Measurements from ENCODE around the gene GCNT4.
"Not testable (repeated sequence)": the region's sequence is repeated elsewhere in the genome, so short reads cannot be mapped to it uniquely, and the experiment has no call there.

The GCNT4 gene, protein sequence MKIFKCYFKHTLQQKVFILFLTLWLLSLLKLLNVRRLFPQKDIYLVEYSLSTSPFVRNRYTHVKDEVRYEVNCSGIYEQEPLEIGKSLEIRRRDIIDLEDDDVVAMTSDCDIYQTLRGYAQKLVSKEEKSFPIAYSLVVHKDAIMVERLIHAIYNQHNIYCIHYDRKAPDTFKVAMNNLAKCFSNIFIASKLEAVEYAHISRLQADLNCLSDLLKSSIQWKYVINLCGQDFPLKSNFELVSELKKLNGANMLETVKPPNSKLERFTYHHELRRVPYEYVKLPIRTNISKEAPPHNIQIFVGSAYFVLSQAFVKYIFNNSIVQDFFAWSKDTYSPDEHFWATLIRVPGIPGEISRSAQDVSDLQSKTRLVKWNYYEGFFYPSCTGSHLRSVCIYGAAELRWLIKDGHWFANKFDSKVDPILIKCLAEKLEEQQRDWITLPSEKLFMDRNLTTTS

DNA sequence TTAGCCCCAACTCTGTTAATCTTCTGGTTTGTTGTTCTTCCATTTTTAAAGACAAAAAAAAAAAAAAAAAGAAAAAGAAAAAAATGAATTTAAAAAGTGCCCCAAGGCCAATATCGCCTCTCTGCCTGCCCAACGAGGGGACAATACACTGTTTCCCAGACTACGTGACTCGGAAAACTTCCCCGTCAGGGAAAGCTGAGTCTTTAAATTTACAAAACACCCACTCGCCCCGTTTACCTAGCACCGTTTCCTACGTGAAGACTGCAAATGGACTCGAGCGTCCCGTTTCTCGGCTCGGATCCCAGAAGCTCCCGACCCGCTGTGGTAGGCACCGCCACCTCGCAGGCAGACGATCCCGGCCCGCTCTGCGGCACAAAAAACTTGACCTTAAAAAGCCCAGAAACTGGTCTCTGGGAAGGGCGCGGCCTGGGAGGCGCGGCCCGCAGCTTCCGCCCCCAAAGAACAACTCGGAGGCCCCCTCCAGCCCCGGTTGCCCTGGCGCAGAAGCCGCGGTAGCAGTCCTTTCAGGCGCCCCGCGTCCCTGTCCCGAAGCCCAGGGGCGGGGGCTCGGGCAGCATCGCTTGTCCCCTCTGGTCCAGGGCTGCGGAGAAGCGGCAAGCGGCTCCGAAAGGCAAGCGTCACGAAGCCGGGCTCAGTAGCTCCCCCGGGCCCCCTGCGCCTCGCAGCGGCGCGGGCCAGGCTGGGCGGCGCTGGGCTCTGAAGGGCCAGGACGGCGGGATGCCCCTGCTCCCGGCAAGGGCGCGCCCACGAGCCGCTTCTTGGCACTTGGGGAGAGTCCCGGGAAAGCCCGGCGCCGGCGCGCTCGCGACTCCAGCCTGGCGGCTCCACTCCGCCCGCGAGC lies at the start of gene GCNT4:
TSS of gene GCNT4 (minus strand) at position 367 of the 862 bp plus-strand sequence. CDS start 22,521 bp downstream, outside the sequence.
- no peak for DNase-seq (ENCODE audit: low spot score)

DNA sequence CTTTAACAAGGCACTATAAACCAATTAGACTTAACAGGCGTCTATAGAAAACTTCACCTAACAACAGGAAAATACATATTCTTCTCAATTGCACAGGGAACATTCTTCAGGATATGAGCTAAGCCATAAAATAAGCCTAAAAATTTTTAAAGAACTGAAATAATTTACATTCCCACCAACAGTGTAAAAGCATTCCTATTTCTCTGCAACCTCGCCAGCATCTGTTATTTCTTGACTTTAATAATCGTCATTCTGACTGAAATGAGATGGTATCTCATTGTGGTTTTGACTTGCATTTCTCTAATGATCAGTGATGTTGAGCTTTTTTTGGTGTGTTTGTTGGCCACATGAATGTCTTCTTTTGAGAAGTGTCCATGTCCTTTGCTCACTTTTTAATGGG lies 43.6 kb upstream of the GCNT4 start:
- not testable (repeated sequence) for DNase-seq (ENCODE audit: low spot score)

DNA sequence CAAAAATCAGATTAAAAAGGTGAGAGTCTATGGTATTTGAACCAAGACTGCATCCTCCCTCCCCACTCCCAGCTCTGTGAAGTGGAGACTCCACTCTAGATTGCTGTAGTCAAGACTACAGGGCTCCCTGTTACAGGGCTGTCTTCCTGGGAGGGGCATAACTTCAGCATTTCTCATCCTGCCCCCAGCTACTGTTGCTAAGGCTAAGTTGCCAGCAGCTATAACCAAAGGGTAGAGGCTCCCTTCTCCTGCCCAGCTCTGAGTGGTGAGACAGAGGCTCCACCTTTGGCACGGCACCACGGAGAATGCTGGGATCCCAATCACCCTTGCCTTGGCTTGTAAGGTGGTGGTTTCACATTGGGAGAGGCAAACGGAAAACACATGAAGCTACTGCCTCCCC lies 39.2 kb upstream of the GCNT4 start:
- DNase-seq (ENCODE audit: low spot score) = no peak

DNA sequence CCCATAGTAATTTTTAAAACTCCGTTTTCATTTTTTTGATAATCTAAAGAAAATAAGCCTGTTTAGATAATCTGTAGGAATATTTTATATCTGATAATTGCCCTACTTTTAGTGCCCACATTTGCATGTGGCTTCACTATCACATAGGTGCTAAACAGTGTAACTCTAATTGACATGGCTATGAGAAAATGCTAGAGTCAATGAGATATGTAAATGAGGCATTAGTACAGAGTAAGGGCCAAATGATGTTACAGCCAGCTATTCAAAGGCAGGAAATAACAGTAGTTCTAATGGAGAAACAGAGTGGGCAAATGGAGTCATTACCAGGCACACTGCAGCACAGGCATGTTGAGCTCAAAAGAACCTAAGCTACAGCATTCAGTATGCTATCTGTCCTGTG lies 37.3 kb upstream of the GCNT4 start:
- DNase-seq (ENCODE audit: low spot score) = no peak

DNA sequence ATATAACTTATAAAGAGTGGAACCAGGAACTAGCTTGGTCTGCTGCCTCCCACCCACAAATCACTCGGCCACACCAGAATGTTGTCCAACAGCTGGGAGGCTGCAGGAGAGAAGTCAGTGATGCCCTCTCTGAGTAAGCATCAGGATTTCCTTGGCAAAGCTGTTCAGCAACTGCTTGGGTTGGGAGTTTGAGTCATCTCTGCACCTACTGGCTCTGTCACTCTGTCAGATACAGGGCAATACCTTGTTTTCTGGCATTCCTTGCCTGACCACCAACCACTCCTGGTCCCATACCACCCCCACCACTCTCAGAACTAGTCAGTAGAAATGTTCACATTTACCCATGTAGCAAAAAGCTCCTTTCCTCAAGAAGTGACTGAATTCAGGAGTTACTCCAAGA lies 36.8 kb upstream of the GCNT4 start:
- DNase-seq (ENCODE audit: low spot score) = no peak

DNA sequence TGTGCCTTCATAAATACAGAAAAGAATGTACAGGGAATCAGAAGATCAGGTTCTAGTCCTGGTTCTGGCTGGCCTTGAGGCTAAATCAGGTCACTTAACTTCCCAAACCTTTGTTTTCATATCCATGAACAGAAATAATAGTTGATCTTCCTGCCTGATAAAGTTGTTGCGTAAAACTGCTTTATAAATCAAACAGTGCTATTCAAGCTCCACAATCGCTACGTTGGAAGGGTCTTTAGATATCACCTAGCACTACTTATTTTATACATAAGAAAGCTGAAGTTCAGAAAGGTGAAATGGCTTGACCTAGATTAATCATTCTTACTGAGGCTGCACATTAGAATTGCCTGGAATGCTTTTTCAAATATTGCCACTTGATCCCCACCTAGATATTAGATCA lies 36.3 kb upstream of the GCNT4 start:
- no peak for DNase-seq (ENCODE audit: low spot score)

DNA sequence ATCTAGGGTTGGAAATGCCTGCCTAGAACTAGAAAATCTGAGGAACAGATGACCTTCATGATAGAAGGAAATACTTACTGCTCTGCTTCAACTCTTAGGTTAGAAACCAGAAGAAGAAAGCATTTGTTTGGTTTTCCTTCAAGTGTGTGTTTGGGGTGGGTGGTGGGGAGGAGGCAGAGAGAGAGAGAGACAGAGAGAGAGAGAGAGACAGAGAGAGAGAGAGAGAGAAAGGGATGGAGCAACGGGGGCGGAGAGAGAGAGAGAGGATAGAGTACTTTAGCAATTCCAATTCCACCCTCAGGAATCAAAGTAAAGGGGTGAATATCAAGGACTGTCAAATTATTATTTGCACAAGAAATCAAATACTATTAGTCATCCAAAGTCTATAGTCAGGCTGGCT lies 29.2 kb upstream of the GCNT4 start:
- no peak for DNase-seq (ENCODE audit: low spot score)

DNA sequence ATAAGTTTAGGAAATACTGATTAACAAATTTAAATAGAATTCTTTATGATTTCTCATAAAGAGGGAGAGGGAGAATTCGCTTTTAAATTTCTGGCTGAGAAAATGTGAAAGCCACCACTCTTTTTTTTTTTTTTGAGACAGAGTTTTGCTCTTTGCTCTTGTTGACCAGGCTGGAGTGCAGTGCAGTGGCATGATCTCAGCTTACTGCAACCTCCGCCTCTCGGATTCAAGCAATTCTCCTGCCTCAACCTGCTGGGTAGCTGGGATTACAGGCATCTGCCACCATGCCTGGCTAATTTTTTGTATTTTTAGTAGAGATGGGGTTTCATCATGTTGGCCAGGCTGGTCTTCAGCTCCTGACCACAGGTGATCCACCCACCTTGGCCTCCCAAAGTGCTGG lies 27.0 kb upstream of the GCNT4 start:
- not testable (repeated sequence) for DNase-seq (ENCODE audit: low spot score)

DNA sequence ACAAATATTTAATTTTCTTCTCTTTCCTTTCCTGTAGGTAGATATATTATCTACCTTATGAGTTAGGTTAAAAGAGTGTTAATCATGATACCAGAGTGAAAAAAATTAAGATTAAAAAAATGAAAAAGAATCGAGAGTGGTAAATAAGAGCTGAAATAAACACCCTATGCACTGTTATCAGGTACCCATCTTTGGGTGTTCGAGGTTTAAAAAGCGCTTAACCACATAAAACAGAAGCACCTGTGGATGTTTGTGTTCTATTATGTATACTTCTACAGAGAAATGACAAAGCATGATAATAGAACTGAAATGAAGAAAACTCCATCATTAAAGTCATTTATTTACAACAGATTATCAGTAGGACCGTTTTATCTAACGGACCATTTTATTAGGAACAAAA lies 25.7 kb upstream of the GCNT4 start:
- no peak for DNase-seq (ENCODE audit: low spot score)

DNA sequence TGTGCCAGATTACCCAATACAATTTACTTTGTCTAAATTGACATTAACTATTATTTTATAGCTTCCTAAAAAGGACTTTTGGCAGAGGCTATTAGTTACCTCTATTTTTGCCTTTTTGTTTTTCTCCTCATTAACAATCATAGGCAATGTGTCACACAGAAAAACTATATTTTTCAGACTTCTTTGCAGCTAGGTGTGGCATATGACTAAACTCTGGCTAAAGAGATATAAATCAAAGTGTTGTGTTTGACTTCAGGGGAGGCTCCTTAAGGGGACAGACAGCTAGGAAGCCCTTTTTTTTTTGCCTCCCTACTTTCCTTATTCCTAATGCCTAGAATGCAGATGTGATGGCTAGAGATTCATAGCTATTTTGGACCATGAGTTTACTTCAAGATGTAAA lies 19.7 kb upstream of the GCNT4 start:
- no peak for DNase-seq (ENCODE audit: low spot score)

DNA sequence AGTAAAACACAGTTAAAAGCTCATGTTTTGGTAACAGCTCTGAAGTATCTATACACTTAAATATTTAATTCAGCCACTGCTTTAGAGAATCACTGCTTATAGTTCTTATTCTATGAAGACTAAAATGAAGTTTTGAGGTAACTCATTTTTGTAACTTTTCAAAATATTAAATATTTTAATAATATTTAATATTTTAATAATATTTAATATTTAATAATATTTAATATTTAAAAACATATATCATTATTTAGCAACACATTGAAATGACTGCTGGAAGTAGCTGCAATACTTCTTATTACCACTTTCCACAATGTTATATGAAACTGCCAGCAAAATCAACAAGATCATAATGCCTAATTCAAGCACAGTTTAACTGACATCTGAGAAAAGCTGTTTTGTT lies 18.7 kb upstream of the GCNT4 start:
- DNase-seq (ENCODE audit: low spot score) = no peak

DNA sequence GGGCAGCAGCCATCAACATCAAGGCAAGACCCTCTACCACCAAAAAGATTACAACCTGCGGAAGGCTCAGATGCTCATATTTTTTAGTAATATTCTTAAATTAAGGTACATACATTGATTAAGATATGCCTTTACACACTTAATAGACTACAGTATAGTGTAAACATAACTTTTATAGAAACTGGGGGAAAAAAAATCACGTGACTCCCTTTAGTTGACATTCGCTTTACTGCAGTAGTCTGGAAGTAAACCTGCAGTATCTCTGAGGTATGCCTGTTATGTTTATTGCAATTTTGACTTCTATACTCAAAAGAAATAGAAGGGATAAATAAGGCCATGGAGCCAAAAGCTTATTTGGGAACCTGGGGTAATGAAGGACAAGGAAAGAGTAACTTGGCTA lies 15.1 kb upstream of the GCNT4 start:
- DNase-seq (ENCODE audit: low spot score) = no peak

DNA sequence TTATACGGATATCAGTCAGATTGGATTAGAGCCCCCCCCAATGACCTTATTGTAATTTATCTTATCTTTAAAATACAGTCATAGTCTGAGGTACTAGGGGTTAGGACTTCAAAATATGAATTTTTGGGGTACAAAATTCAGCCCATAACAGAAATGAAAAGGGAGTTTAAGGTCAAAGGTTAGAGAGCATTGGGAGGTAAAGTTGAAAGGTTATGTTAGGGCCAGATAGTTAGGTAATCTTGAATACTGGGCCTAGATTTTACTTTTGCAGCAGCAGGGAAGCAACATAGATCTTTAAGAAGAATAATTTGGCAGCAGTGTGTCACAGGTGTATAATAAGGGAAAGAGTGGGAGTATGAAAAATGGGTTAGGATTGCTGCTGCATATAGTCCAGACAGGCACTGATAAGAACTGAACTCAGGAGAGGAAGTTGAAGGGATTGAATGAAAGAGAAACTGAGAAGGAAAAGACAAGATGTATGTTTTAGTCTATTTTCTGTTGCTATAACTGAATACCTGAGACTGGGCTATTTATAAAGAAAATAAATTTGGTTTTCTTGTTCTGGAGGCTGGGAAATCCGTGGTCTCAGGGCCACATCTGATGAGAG lies 10.7 kb upstream of the GCNT4 start:
- DNase-seq (ENCODE audit: low spot score) = no peak

DNA sequence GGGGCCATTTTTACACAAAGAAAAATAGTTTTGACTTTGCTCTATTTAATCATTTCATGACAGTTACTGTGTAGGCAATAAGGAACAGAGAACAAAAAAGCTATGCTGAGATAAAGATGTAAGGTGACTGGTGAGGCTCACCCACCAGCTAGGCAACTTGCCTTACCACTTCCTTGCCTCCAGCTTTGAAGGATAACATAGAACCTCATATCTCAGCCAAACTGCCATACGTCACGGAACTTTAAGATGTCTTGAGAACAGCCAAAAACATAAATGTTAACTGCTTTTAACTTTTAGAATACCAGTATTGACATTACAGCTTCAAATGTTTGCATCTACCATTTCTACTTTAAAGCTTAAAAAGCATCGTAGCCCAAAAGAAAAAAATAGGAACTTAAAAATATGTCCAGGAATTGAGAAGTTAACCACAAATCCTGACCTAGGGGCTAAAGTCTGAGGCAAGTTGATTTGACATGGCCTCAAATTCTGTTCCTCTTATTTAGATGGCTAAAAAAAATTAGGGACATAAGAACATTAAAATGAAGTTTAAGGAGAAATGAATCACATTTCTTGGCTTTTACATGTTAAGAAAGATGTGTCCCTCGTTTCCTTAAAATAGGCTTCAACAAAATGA lies 7.7 kb upstream of the GCNT4 start:
- no peak for DNase-seq (ENCODE audit: low spot score)

DNA sequence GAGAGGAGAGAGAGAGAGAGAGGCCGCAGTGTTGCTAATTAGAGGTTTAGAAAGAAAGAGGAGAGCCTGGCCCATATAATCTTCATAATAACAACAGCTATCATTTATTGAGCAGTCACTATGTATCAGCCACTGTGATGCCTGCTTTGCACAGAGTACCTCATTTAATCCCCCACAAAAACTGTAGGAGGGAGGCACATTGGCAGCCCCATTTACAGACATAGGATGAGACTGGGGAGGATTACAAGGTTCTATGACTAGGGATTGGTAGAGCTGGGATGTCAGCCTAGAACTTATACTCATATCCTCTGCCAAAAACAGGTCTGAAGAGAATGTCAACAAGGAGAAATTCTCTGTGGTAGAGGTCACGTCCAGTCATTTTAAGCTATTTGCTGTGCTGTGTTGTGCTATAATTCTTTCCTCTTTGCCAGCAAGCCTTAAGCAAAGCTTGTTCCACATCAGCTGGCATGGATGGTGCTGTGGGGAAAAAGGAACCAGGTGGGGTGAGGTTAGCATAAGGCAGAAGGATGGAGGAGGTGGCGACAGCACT lies 6.7 kb upstream of the GCNT4 start:
- DNase-seq (ENCODE audit: low spot score) = no peak

DNA sequence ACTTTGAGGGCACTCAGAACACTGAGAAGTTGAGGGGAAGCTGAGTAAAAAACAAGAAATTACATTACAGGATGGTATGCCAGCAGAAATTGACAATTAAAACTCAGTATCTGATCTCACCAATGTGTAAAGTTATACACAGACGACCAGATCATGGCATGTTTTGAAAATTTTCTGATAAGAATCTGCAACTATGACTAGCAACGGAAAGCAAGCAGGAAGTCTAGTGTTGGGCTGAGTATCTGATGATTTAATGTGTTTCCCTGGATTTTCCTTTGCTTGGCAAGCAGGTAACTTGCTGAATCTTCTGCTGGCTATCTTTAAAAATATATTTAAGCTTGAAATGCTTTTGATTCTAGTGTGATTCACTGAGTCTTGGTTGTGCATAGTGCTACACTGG lies 5.2 kb upstream of the GCNT4 start:
- DNase-seq (ENCODE audit: low spot score) = no peak

DNA sequence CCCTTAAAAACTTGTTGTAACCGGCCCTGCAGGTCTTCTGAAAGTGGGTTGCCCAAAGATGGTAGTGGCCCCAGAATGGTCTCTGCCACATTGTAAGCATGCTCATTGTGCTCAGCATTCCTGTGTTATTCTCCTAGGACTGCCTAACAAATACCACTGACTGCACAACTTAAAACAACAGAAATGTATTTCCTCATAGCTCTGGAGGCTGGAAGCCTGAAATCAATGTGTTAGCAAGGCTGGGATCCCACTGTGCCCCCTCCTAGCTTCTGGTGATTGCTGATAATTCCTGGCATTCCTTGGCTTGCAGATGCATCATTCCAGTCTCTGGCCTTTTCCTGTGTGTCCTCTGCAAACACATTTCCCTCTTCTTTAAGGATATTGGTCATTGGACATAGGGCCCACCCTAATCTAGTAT lies 3.4 kb upstream of the GCNT4 start:
- no peak for DNase-seq (ENCODE audit: low spot score)

DNA sequence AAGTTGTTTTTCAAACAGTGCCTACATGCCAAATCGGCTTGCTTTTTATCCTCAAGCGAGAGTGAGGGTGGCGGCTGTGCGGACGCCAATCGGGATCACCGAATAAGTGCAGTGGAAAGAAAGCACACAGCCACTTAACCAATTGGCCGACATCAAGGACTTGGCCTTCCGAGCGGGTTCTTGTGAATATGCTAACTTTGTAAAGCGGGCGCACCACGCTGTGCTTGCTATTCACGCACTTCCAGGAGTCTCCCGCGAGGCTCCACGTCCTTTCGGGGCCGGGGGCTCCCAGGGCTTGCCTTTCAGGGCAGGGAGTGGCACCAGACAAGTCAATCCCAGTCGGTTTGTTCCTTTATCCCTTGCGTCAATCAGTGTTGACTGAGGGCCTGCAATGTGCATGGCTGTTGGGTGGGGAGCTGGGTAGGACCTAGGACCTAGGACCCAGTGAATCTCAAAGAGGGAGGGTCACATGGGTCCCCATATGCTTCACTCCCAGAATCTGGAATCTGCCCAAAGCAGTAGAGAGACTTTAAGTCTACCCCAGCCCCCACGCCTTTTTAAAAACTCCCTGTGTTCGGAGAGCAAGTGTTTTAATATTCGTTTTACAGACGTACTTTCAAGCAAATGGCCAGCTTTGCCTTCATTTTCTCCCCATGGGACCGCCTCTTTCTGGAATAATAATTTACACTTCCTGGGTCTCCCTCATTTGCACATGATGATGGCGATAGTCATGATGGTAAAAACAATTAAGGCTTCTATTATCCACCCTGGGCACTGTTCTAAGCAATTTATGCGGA lies 2.0 kb upstream of the GCNT4 start:
- no peak for DNase-seq (ENCODE audit: low spot score)

DNA sequence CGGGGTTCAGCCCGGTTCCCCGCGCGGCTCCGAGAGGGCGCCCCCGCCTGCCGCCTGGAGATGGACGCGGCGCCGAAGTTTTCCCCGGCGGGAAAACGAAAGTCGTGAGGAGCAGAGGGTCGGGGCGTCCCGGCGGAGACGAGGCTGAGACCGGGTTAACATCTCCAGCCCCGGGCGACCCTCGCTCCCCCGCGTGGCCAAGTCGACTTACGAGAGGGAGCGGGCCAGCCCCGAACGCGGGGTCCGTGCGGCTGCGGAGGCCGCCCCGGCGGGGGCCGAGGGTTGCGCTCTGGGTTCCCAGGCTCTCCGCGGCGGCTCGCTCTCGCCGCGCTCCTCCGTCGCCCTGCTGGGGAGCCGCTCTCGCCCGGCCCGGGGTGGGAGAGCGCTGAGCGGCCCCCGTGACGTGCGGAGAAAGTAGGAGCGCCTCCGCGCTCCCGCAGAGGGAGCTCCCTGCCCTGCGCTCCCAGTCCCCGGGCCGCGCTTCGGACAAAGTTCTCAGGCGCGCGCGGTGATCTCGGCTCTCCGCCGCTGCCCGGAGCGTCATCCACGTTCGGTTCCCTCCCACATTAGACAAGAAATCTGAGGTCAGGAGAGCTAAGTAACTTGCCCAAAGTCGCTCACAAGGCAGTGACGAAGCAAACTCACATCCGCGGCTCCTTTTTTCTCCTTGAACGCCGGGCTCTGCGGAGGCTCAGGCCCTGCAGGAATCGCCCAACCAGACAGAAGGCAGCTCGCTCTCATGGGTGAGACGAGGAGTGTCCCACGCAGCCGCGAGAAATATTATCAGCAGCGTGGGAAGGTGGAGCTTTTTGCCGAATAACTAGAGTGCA lies 1.2 kb upstream of the GCNT4 start:
- DNase-seq (ENCODE audit: low spot score) = no peak

DNA sequence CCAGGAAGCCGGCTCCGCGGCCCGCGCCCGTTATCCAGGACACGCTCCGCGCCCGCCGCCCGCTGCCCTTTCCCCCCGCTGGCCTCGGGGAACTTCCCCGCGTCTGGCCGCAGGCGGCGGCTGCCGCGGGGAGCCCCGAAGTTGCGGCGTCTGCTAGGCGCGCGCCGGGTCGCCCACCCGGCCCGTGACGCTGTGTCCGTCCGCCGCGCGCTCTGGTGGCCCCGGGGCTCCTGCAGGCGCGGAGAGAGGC lies 621 bp upstream of the GCNT4 start:
- DNase-seq (ENCODE audit: low spot score) = no peak

All from hematopoietic multipotent progenitor cell treated with erythropoietin and hydrocortisone succinate and interleukin-3 and kit ligand, for 17 days (in vitro differentiated cells).